Upper lobe of left lung (tissue), 6 donors: Measurements from ENCODE around the gene PRDX1. TPM values are rescaled to one million over a fixed set of nuclear protein-coding genes. Genes with fewer than 3 reads are reported as not detected.
A peak's percentile ranks its signal among the peaks of the same experiment; 100 is the strongest.

Experiments used
- ATAC-seq, 2 donors: fragments of 200-7000 bp; cut with Tn5 transposase; one replicate each; pipeline ENCODE4 v1.9.1; 2022; ENCODE audit warnings: mild to moderate bottlenecking in 2 of 2, moderate library complexity in 2 of 2; ENCODE audit not compliant: low FRiP score in 2 of 2
- DNase-seq, 2 donors: peaks; one replicate each; pipeline ENCODE4 v3.0.0-alpha.2; 2019 to 2020
- H3K27ac ChIP-seq, 4 donors: fragments of 200-600 bp; sonication (generic); one replicate each; pipeline ENCODE4 v1.5.1; 2016 to 2019
- H3K27me3 ChIP-seq, 4 donors: fragments of 200-600 bp; sonication (generic); one replicate each; pipeline ENCODE4 v1.5.1; 2017 to 2019
- H3K36me3 ChIP-seq, 4 donors: fragments of 200-600 bp; sonication (generic); one replicate each; pipeline ENCODE4 v1.5.1; 2016 to 2019
- H3K4me1 ChIP-seq, 4 donors: fragments of 200-600 bp; sonication (generic); one replicate each; pipeline ENCODE4 v1.5.1; 2018 to 2019
- H3K4me3 ChIP-seq, 4 donors: fragments of 200-600 bp; sonication (generic); one replicate each; pipeline ENCODE4 v1.5.1; 2017 to 2019; ENCODE audit warnings: mild to moderate bottlenecking in 2 of 4, moderate library complexity in 1 of 4
- H3K9me3 ChIP-seq, 4 donors: fragments of 200-600 bp; sonication (generic); one replicate each; pipeline ENCODE4 v1.5.1; 2018 to 2019
- CTCF ChIP-seq, 6 experiments: fragments of 450-650 bp in 4 of 6; fragments of 200-600 bp in 2 of 6; sonication (generic) in 2 of 6; IDR thresholded peaks; one replicate each; pipeline ENCODE4 v1.5.1; 2016 to 2019; ENCODE audit warnings: antibody characterized with exemption in 6 of 6
- EP300 ChIP-seq, 4 donors: sonication (generic); formaldehyde crosslinking; IDR thresholded peaks; one replicate each; pipeline ENCODE4 v1.5.1; 2017; ENCODE audit warnings: antibody characterized with exemption in 4 of 4, control low read depth in 2 of 4
- POLR2A ChIP-seq, 4 donors: fragments of 450-650 bp; IDR thresholded peaks; one replicate each; pipeline ENCODE4 v1.5.1; 2016 to 2017; ENCODE audit warnings: antibody characterized with exemption in 4 of 4, mild to moderate bottlenecking in 2 of 4
- POLR2AphosphoS5 ChIP-seq, 2 donors: sonication (generic); formaldehyde crosslinking; IDR thresholded peaks; one replicate each; pipeline ENCODE4 v1.5.1; 2017; ENCODE audit warnings: antibody characterized with exemption in 2 of 2
- WGBS, 2 donors: methylation state at CpG; one replicate each; pipeline ENCODE4 v1.1.5; 2017 to 2018; 5-methylcytosine and 5-hydroxymethylcytosine counted together
- total RNA-seq, 6 donors: library from RNA; depleted of rRNA in 4 of 6; stranded (reverse); fragments of >200 nt in 4 of 6; gene quantifications; one replicate each; pipeline versions ENCODE4 v1.1.0 to v1.2.1, GENCODE V29; 2016 to 2021
- donor health status: DM: no; HTN: no; CAD: no; lungs with moderate emphysema.
- donor health status: DM: no; HTN: yes; CAD: no; lungs with severe emphysema.

The PRDX1 gene
- total RNA-seq, 6 donors from 2014 or later = 108 to 468 (median 390) TPM

- WGBS, 2 donors = 74% methylated on average over 1 of the region's 1 CpG
- H3K27ac ChIP-seq = peak overlapping the region in 1 of 4 donors; percentile 84
- H3K4me3 ChIP-seq = peak overlapping the region in 2 of 4 donors; percentile 59 to 66
These were observed 30.6 kb upstream of the PRDX1 start for GRCh38 chr1:45552331-45552730.

GRCh38 chr1:45551684-45552083 lies 30.0 kb upstream of the PRDX1 start:
- ATAC-seq (no peak), DNase-seq (no peak)
- peaks cover 13 to 35% (median 19%) of the 10 kb centered on the region in 4 donors for H3K4me1 ChIP-seq
- H3K4me3 ChIP-seq = peak overlapping the region in 3 of 4 donors; percentile 59 to 66 (median 59)
- H3K9me3 ChIP-seq = no peaks in the 10 kb centered on the region
- TF ChIP-seq EP300 (IDR thresholded peaks at IDR 0.05) (no peak), POLR2A (IDR thresholded peaks at IDR 0.05) (no peak), POLR2AphosphoS5 (IDR thresholded peaks at IDR 0.05) (no peak)
- 16 to 22% methylated on average over 3 of the region's 3 CpGs for WGBS, 2 donors
- H3K27me3 ChIP-seq = no peaks in the 10 kb centered on the region
- peak overlapping the region; percentile 72 to 91 (median 80) for H3K27ac ChIP-seq
- H3K36me3 ChIP-seq = peaks cover 0 to 16% (median 9%) of the 10 kb centered on the region in 4 donors

More at GRCh38 chr1:45552331-45552730, 30.6 kb upstream of the PRDX1 start:
- Histone ChIP-seq H3K9me3 (no peaks in the 10 kb centered on the region), H3K27me3 (no peaks in the 10 kb centered on the region), H3K36me3 (peaks cover 0 to 17% (median 9%) of the 10 kb centered on the region in 4 donors), H3K4me1 (peaks cover 13 to 39% (median 21%) of the 10 kb centered on the region in 4 donors)
- no peak for ATAC-seq
- TF ChIP-seq EP300 (IDR thresholded peaks at IDR 0.05) (no peak), POLR2A (IDR thresholded peaks at IDR 0.05) (no peak), CTCF (IDR thresholded peaks at IDR 0.05) (no peak), POLR2AphosphoS5 (IDR thresholded peaks at IDR 0.05) (no peak)
- peak in 1 of 2 donors; percentile 73 for DNase-seq

- peak; percentile 93 to 98 for DNase-seq
- 1 to 2% methylated on average over 28 to 47 of the region's 47 CpGs for WGBS, 2 donors
- H3K9me3 ChIP-seq = no peaks in the 10 kb centered on the region
- ATAC-seq = peak; percentile 97 to 99
- peaks cover 0 to 14% (median 6%) of the 10 kb centered on the region in 4 donors for H3K36me3 ChIP-seq
- TF ChIP-seq EP300 (IDR thresholded peaks at IDR 0.05) = no peak
- TF ChIP-seq CTCF (IDR thresholded peaks at IDR 0.05) = peak in 2 of 6 experiments; percentile 23 to 29
- peak; percentile 77 to 82 for TF ChIP-seq POLR2AphosphoS5 (IDR thresholded peaks at IDR 0.05)
- peak in 3 of 4 donors; percentile 23 to 77 (median 64) for TF ChIP-seq POLR2A (IDR thresholded peaks at IDR 0.05)
- H3K4me1 ChIP-seq = peaks cover 13 to 35% (median 19%) of the 10 kb centered on the region in 4 donors
- H3K4me3 ChIP-seq = peak within 1 kb of the TSS; percentile 42 to 66 (median 59)
- H3K27ac ChIP-seq = peak within 1 kb of the TSS; percentile 72 to 91 (median 80)
- H3K27me3 ChIP-seq = no peaks in the 10 kb centered on the region
These were observed 29.0 kb upstream of the PRDX1 start, which contains the start of gene AKR1A1 for GRCh38 chr1:45550401-45551351. Gene AKR1A1, plus strand, starts transcription at chr1:45550826. Its CDS starts 10,969 bp downstream, at chr1:45561795.

- no peak for ATAC-seq
- TF ChIP-seq POLR2AphosphoS5 (IDR thresholded peaks at IDR 0.05) (no peak), EP300 (IDR thresholded peaks at IDR 0.05) (no peak), POLR2A (IDR thresholded peaks at IDR 0.05) (no peak), CTCF (IDR thresholded peaks at IDR 0.05) (no peak)
- Histone ChIP-seq H3K36me3 (no peaks in the 10 kb centered on the region), H3K27ac (peak overlapping the region in 1 of 4 donors; percentile 62), H3K4me3 (no peak overlapping the region), H3K9me3 (no peaks in the 10 kb centered on the region), H3K4me1 (peaks cover 23 to 32% (median 30%) of the 10 kb centered on the region in 4 donors), H3K27me3 (no peaks in the 10 kb centered on the region)
- 73 to 86% methylated on average over 7 of the region's 7 CpGs for WGBS, 2 donors
- DNase-seq = no peak
These were observed 24.0 kb upstream of the PRDX1 start for GRCh38 chr1:45545553-45546310.
